ENCODE measurements around the gene HDAC4. TPM values are rescaled to one million over a fixed set of nuclear protein-coding genes. Genes with fewer than 3 reads are reported as not detected.

HDAC4 gene
- total and polyA plus RNA-seq, 2 of the 4 experiments (the other 2 are of a cell fraction) = 4.1 to 7.2 TPM

GRCh38 chr2:239082425-239082824 lies 318.4 kb downstream of the HDAC4 start:
- no peak overlapping the region for H3K4ac ChIP-seq (ENCODE audit: low read depth, low read length)
- dilution Hi-C loops (cut with HindIII; ENCODE audit: low sequenced_read_pairs, unreplicated experiment) = no loop called here
- H3K9ac ChIP-seq (ENCODE audit: low read depth, low read length) = no peak overlapping the region
- H4K91ac ChIP-seq (ENCODE audit: insufficient read depth, low read depth, low read length) = no peak overlapping the region
- TF ChIP-seq CEBPB (IDR thresholded peaks at IDR 0.05; ENCODE audit: low read depth, low read length) = no peak
- TF ChIP-seq FOS (IDR thresholded peaks at IDR 0.05; ENCODE audit: low read depth, low read length) = no peak
- no peak for TF ChIP-seq POLR2A (IDR thresholded peaks at IDR 0.05; ENCODE audit: low read depth, low read length)
- TF ChIP-seq CTCF (conservative IDR thresholded peaks at IDR 0.05; ENCODE audit: low read depth, low read length) = no peak
- TF ChIP-seq MXI1 (IDR thresholded peaks at IDR 0.05; ENCODE audit: borderline replicate concordance, low read depth, low read length) = no peak
- TF ChIP-seq CHD1 (IDR thresholded peaks at IDR 0.05; ENCODE audit: low read depth, low read length) = no peak
- TF ChIP-seq RCOR1 (IDR thresholded peaks at IDR 0.05; ENCODE audit: insufficient replicate concordance, low read length) = no peak
- TF ChIP-seq, protein P1, sequence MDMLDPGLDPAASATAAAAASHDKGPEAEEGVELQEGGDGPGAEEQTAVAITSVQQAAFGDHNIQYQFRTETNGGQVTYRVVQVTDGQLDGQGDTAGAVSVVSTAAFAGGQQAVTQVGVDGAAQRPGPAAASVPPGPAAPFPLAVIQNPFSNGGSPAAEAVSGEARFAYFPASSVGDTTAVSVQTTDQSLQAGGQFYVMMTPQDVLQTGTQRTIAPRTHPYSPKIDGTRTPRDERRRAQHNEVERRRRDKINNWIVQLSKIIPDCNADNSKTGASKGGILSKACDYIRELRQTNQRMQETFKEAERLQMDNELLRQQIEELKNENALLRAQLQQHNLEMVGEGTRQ (IDR thresholded peaks at IDR 0.05; ENCODE audit: low read depth, low read length) = no peak
- no peak for TF ChIP-seq NFE2L2 (IDR thresholded peaks at IDR 0.05; ENCODE audit: low read depth, low read length)
- TF ChIP-seq MAZ (IDR thresholded peaks at IDR 0.05; ENCODE audit: borderline replicate concordance, low read depth, low read length) = no peak
- no peak for TF ChIP-seq ELK1 (IDR thresholded peaks at IDR 0.05; ENCODE audit: borderline replicate concordance, low read depth, low read length)
- no peak for TF ChIP-seq BHLHE40 (IDR thresholded peaks at IDR 0.05; ENCODE audit: low read depth, low read length)
- H3K27ac ChIP-seq (ENCODE audit: insufficient read depth, low read length) = no peak overlapping the region
- no peaks in the 10 kb centered on the region for H3K79me1 ChIP-seq (ENCODE audit: low read depth in 1 of 2, low read length in 2 of 2)
- no peak overlapping the region for H2BK15ac ChIP-seq (ENCODE audit: low read depth, low read length)
- H2AK5ac ChIP-seq (ENCODE audit: low read depth, low read length) = no peak overlapping the region
- H2AFZ ChIP-seq (replicated peaks; ENCODE audit: low read length, poor library complexity) = no peak overlapping the region
- H3K9me1 ChIP-seq (ENCODE audit: insufficient read depth, low read length) = peaks cover 4% of the 10 kb centered on the region; the same call in 1 of the 2 replicates
- H3K4me2 ChIP-seq (ENCODE audit: low read depth, low read length) = no peak overlapping the region
- no peaks in the 10 kb centered on the region for H3K4me1 ChIP-seq (ENCODE audit: control insufficient read depth, insufficient read depth, low read length)
- H4K20me1 ChIP-seq (ENCODE audit: insufficient read depth, low read length) = no peaks in the 10 kb centered on the region
- ATAC-seq (ENCODE audit: low read depth) = no peak
- H3K9me3 ChIP-seq (ENCODE audit: control insufficient read depth, insufficient read depth, low read length) = no peaks in the 10 kb centered on the region
- H3K14ac ChIP-seq (replicated peaks; ENCODE audit: low read depth, low read length) = no peak overlapping the region
- no peak overlapping the region for H2BK120ac ChIP-seq (ENCODE audit: low read depth, low read length)
- 79% methylated on average over 7 of the region's 14 CpGs; no CpG with 5 or more reads in 1 of the 2 experiments for WGBS, 2 experiments (ENCODE audit: extremely low coverage in 2 of 2, insufficient read length in 1 of 2)
- no peak overlapping the region for H3K56ac ChIP-seq (ENCODE audit: extremely low read depth, insufficient read depth, low read length)
- peaks cover 50% of the 10 kb centered on the region for H3K36me3 ChIP-seq (ENCODE audit: control insufficient read depth, insufficient read depth, low read length)
- H2BK5ac ChIP-seq (ENCODE audit: low read depth, low read length, poor library complexity, severe bottlenecking) = no peak overlapping the region
- in situ Hi-C loops (cut with MboI; ENCODE audit: low sequenced_read_pairs) = no loop called here
- no peak overlapping the region for H3K23ac ChIP-seq (ENCODE audit: low read depth, low read length)
- H3K18ac ChIP-seq (ENCODE audit: low read depth, low read length) = no peak overlapping the region
- H3K27me3 ChIP-seq (ENCODE audit: control insufficient read depth, insufficient read depth, low read length) = no peaks in the 10 kb centered on the region
- no TSS peak for BruUV-seq (replicated peaks)
- H2AK9ac ChIP-seq (replicated peaks; ENCODE audit: low read depth, low read length, poor library complexity) = no peak overlapping the region
- no peak overlapping the region for H2BK20ac ChIP-seq (ENCODE audit: low read depth, low read length)
- intact Hi-C loops (cut with micrococcal nuclease) = no loop called here
- DNase-seq = no peak
- no peak overlapping the region for H4K5ac ChIP-seq (ENCODE audit: low read depth, low read length)
- no peak overlapping the region for H4K8ac ChIP-seq (ENCODE audit: low read depth in 2 of 2, low read length in 2 of 2)
- POLR2A ChIA-PET (ENCODE audit: unreplicated experiment) = no interaction called here
- CTCF ChIA-PET = no interaction called here
- H3K4me3 ChIP-seq (ENCODE audit: insufficient read depth, low read depth, low read length) = no peak overlapping the region

All from IMR-90 (cell line).